Transverse colon (tissue), 4 donors: Measurements from ENCODE around the gene ZDHHC16.

Experiments used
- EP300 ChIP-seq: sonication (generic); formaldehyde crosslinking; IDR thresholded peaks from one replicate; pipeline ENCODE4 v1.6.1; 2017; ENCODE audit warnings: antibody characterized with exemption, low read depth
- POLR2A ChIP-seq: fragments of 450-650 bp; IDR thresholded peaks from one replicate; pipeline ENCODE4 v1.6.1; 2016; ENCODE audit warnings: antibody characterized with exemption, mild to moderate bottlenecking, moderate library complexity
- POLR2AphosphoS5 ChIP-seq, 3 donors: sonication (generic); formaldehyde crosslinking; IDR thresholded peaks; one replicate each; pipeline ENCODE4 v1.6.1; 2016; ENCODE audit warnings: antibody characterized with exemption in 3 of 3
- TF ChIP-seq, protein P1 (sequence below), 5 experiments: fragments of 200-600 bp in 3 of 5; fragments of 450-650 bp in 2 of 5; sonication (generic) in 3 of 5; IDR thresholded peaks; 1 replicate in 2 of 5; 2 replicates in 3 of 5; pipeline ENCODE4 v1.5.1; 2016 to 2017; ENCODE audit warnings: antibody characterized with exemption in 5 of 5, inconsistent platforms in 3 of 5, mild to moderate bottlenecking in 2 of 5, moderate library complexity in 1 of 5

DNA sequence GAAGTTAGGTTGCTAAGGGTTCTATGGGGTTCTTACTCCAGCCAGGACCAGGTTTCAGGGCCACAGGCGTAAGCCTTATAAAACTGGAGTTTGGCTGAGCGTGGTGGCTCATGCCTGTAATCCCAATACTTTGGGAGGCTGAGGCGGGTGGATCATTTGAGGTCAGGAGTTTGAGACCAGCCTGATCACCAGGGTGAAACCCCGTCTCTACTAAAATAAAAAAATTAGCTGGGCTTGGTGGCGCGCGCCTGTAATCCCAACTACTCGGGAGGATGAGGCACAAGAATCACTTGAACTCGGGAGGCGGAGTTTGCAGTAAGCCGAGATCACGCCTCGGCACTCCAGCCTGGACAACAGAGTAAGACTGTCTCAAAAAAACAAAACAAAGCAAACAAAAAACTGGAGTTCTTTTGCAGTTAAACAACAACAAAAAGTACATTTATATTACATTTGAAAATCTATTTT is 44.5 kb upstream of the ZDHHC16 start:
- TF ChIP-seq, protein P1, sequence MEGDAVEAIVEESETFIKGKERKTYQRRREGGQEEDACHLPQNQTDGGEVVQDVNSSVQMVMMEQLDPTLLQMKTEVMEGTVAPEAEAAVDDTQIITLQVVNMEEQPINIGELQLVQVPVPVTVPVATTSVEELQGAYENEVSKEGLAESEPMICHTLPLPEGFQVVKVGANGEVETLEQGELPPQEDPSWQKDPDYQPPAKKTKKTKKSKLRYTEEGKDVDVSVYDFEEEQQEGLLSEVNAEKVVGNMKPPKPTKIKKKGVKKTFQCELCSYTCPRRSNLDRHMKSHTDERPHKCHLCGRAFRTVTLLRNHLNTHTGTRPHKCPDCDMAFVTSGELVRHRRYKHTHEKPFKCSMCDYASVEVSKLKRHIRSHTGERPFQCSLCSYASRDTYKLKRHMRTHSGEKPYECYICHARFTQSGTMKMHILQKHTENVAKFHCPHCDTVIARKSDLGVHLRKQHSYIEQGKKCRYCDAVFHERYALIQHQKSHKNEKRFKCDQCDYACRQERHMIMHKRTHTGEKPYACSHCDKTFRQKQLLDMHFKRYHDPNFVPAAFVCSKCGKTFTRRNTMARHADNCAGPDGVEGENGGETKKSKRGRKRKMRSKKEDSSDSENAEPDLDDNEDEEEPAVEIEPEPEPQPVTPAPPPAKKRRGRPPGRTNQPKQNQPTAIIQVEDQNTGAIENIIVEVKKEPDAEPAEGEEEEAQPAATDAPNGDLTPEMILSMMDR (IDR thresholded peaks at IDR 0.05), result no peak
- TF ChIP-seq POLR2A (no peak), POLR2AphosphoS5 (IDR thresholded peaks at IDR 0.05) (no peak), EP300 (no peak)
